Muscle of leg (tissue), 9 donors: Measurements from ENCODE around the gene CDPF1. TPM values are rescaled to one million over a fixed set of nuclear protein-coding genes. Genes with fewer than 3 reads are reported as not detected.

Source experiments
- polyA plus RNA-seq, 8 donors: library from polyadenylated mRNA; unstranded; fragments of 120-200 nt; gene quantifications; one replicate each; pipeline versions ENCODE4 v1.2.1 to v1.2.3, GENCODE V29; 2013; ENCODE audit warnings: inconsistent platforms in 1 of 8, low replicate concordance in 1 of 8; ENCODE audit not compliant: insufficient read length in 8 of 8, insufficient read depth in 1 of 8
- total RNA-seq: library from RNA; stranded (reverse); fragments of 120-200 nt; gene quantifications from one replicate; pipeline ENCODE4 v1.2.4, GENCODE V29; 2013

The CDPF1 gene
- total and polyA plus RNA-seq, 9 donors = 10.4 to 15.0 (median 13.0) TPM

Other genes starting within 250 kb of the CDPF1 start
- 27.8 TPM for gene PPARA, start 99.8 kb downstream of the CDPF1 start, total RNA-seq
- gene PPARA, start 99.8 kb downstream of the CDPF1 start, polyA plus RNA-seq = 10 to 100 TPM; 15.5 to 22.8 (median 19.3) TPM
- 0.04 TPM for gene PKDREJ, start 13.1 kb upstream of the CDPF1 start, total RNA-seq
- gene PKDREJ, start 13.1 kb upstream of the CDPF1 start, polyA plus RNA-seq = under 1 TPM; 0.15 to 0.45 (median 0.35) TPM
- gene TTC38, start 17.7 kb upstream of the CDPF1 start, total RNA-seq = 23.0 TPM
- gene TTC38, start 17.7 kb upstream of the CDPF1 start, polyA plus RNA-seq = 10 to 100 TPM; 15.6 to 29.1 (median 19.2) TPM
- gene GTSE1, start 46.6 kb upstream of the CDPF1 start, total RNA-seq = 4.4 TPM
- 10 to 100 TPM in 6 of 8 donors, 1 to 10 TPM in 2; 7.1 to 14.1 (median 10.8) TPM for gene GTSE1, start 46.6 kb upstream of the CDPF1 start, polyA plus RNA-seq
- 29.8 TPM for gene TRMU, start 85.4 kb upstream of the CDPF1 start, total RNA-seq
- 10 to 100 TPM; 28.2 to 37.7 (median 32.4) TPM for gene TRMU, start 85.4 kb upstream of the CDPF1 start, polyA plus RNA-seq